ENCODE data around the gene CRTAC1. TPM values are rescaled to one million over a fixed set of nuclear protein-coding genes. Genes with fewer than 3 reads are reported as not detected.

Gene CRTAC1
- total RNA-seq, 4 donors from 2014 or later = 0.41 to 0.79 TPM; not detected in 2

- H3K27ac ChIP-seq = no peak overlapping the region
- H3K9me3 ChIP-seq = no peaks in the 10 kb centered on the region
- H3K36me3 ChIP-seq = no peaks in the 10 kb centered on the region
- 17 to 18% methylated on average over 4 to 6 of the region's 6 CpGs for WGBS, 2 donors (ENCODE audit: low coverage in 1 of 2)
- H3K4me1 ChIP-seq = no peaks in the 10 kb centered on the region
- in situ Hi-C loops (cut with MboI; ENCODE audit: low pct_ligation_motif_present in 1 of 4, low pct_unique_long_range_greater_than_20kb in 1 of 4, low sequenced_read_pairs in 3 of 4) = loop anchor here in 3 of 4 donors (10.0 to 25.0 kb wide), 3 partner anchors 131 to 259 kb away; no protein-coding TSS in a partner anchor
- H3K27me3 ChIP-seq = peaks cover 29% of the 10 kb centered on the region
- TF ChIP-seq CTCF (IDR thresholded peaks at IDR 0.05) (peak; percentile 71 to 86 (median 84)), POLR2A (IDR thresholded peaks at IDR 0.05) (no peak)
- H3K4me3 ChIP-seq = no peak overlapping the region
- DNase-seq = peak; percentile 51
- intact Hi-C loops (cut with DNase I; ENCODE audit: low total_unique reads) = no loop called here
Observed at GRCh38 chr10:98045785-98046389, 15.5 kb upstream of the CRTAC1 start.

GRCh38 chr10:98041352-98042043, 11.1 kb upstream of the CRTAC1 start:
- in situ Hi-C loops (cut with MboI; ENCODE audit: low pct_ligation_motif_present in 1 of 4, low pct_unique_long_range_greater_than_20kb in 1 of 4, low sequenced_read_pairs in 3 of 4) (loop anchor here (5.0 to 25.0 kb wide), 4 partner anchors 127 to 254 kb away; no protein-coding TSS in a partner anchor), intact Hi-C loops (cut with DNase I; ENCODE audit: low total_unique reads) (no loop called here)
- Histone ChIP-seq H3K4me1 (no peaks in the 10 kb centered on the region), H3K27ac (no peak overlapping the region), H3K27me3 (peaks cover 71% of the 10 kb centered on the region), H3K4me3 (no peak overlapping the region), H3K36me3 (no peaks in the 10 kb centered on the region), H3K9me3 (no peaks in the 10 kb centered on the region)
- WGBS, 2 donors (ENCODE audit: low coverage in 1 of 2) = 24 to 45% methylated on average over 1 to 7 of the region's 7 CpGs
- TF ChIP-seq POLR2AphosphoS5 (IDR thresholded peaks at IDR 0.05) (no peak), EP300 (IDR thresholded peaks at IDR 0.05; ENCODE audit: low read depth) (no peak), POLR2A (IDR thresholded peaks at IDR 0.05) (no peak), CTCF (IDR thresholded peaks at IDR 0.05) (peak; percentile 48 to 62 (median 52))
- DNase-seq = peak; percentile 56

GRCh38 chr10:98039690-98040381, 9.4 kb upstream of the CRTAC1 start:
- Histone ChIP-seq H3K27ac (no peak overlapping the region), H3K4me1 (no peaks in the 10 kb centered on the region), H3K36me3 (no peaks in the 10 kb centered on the region), H3K9me3 (no peaks in the 10 kb centered on the region), H3K4me3 (no peak overlapping the region), H3K27me3 (peaks cover 86% of the 10 kb centered on the region)
- TF ChIP-seq POLR2A (IDR thresholded peaks at IDR 0.05) = no peak
- no peak for TF ChIP-seq CTCF (IDR thresholded peaks at IDR 0.05)
- TF ChIP-seq EP300 (IDR thresholded peaks at IDR 0.05; ENCODE audit: low read depth) = no peak
- no peak for TF ChIP-seq POLR2AphosphoS5 (IDR thresholded peaks at IDR 0.05)
- no peak for DNase-seq
- WGBS, 2 donors (ENCODE audit: low coverage in 1 of 2) = 62 to 80% methylated on average over 7 to 10 of the region's 10 CpGs
- intact Hi-C loops (cut with DNase I; ENCODE audit: low total_unique reads) (loop anchor here (2.0 kb wide), 1 partner anchor 125 kb away; no protein-coding TSS in a partner anchor), in situ Hi-C loops (cut with MboI; ENCODE audit: low pct_ligation_motif_present in 1 of 4, low pct_unique_long_range_greater_than_20kb in 1 of 4, low sequenced_read_pairs in 3 of 4) (loop anchor here (5.0 to 25.0 kb wide), 4 partner anchors 125 to 253 kb away; no protein-coding TSS in a partner anchor)

- DNase-seq = no peak
- in situ Hi-C loops (cut with MboI; ENCODE audit: low pct_ligation_motif_present in 1 of 4, low pct_unique_long_range_greater_than_20kb in 1 of 4, low sequenced_read_pairs in 3 of 4) (loop anchor here in 2 of 4 donors (25.0 kb wide), 2 partner anchors 126 to 251 kb away; no protein-coding TSS in a partner anchor), intact Hi-C loops (cut with DNase I; ENCODE audit: low total_unique reads) (loop anchor here (2.0 kb wide), 1 partner anchor 123 kb away; no protein-coding TSS in a partner anchor)
- Histone ChIP-seq H3K27me3 (peaks cover 85% of the 10 kb centered on the region), H3K4me1 (no peaks in the 10 kb centered on the region), H3K9me3 (no peaks in the 10 kb centered on the region), H3K36me3 (no peaks in the 10 kb centered on the region), H3K4me3 (no peak overlapping the region), H3K27ac (no peak overlapping the region)
- TF ChIP-seq POLR2AphosphoS5 (IDR thresholded peaks at IDR 0.05) (no peak), POLR2A (IDR thresholded peaks at IDR 0.05) (no peak), CTCF (IDR thresholded peaks at IDR 0.05) (no peak), EP300 (IDR thresholded peaks at IDR 0.05; ENCODE audit: low read depth) (no peak)
- 11 to 23% methylated on average over 3 to 20 of the region's 20 CpGs for WGBS, 2 donors (ENCODE audit: low coverage in 1 of 2)
Observed at GRCh38 chr10:98038288-98038687, 7.9 kb upstream of the CRTAC1 start.

All from transverse colon (tissue), 4 donors.